Keratinocyte (primary cell): ENCODE results near the gene NECTIN2. TPM values are rescaled to one million over a fixed set of nuclear protein-coding genes. Genes with fewer than 3 reads are reported as not detected.
"Not testable (repeated sequence)": the region's sequence is repeated elsewhere in the genome, so short reads cannot be mapped to it uniquely, and the experiment has no call there.

Experiments used
- DNase-seq: peaks from one replicate; pipeline ENCODE4 v3.0.0-alpha.2; 2011; ENCODE audit warnings: low read depth, missing footprints, low spot score
- FAIRE-seq: peaks from 2 replicates; lab custom pipeline; 2011; peaks lifted over from hg19 to GRCh38; lab: Jason Lieb, UNC
- H2AFZ ChIP-seq: 2 replicates; pipeline ENCODE4 v1.6.0; 2012; ENCODE audit warnings: low read length, control low read depth, inconsistent platforms; ENCODE audit not compliant: control insufficient read depth
- H3K27ac ChIP-seq: 2 replicates; pipeline ENCODE4 v1.5.1; 2011; ENCODE audit warnings: low read length; ENCODE audit not compliant: control insufficient read depth, insufficient read depth
- H3K27me3 ChIP-seq: 3 replicates; pipeline ENCODE4 v1.6.0; 2011; ENCODE audit warnings: low read length; ENCODE audit not compliant: control insufficient read depth, insufficient read depth; ENCODE audit errors: extremely low read depth
- H3K36me3 ChIP-seq, 2 experiments: 2 replicates in 1 of 2; 3 replicates in 1 of 2; pipeline ENCODE4 v1.5.1; 2011; ENCODE audit warnings: low read length in 2 of 2, mild to moderate bottlenecking in 1 of 2; ENCODE audit not compliant: control insufficient read depth in 2 of 2, insufficient read depth in 2 of 2; ENCODE audit errors: extremely low read depth in 1 of 2
- H3K4me1 ChIP-seq: 3 replicates; pipeline ENCODE4 v1.5.1; 2011; ENCODE audit warnings: low read length; ENCODE audit not compliant: control insufficient read depth, insufficient read depth; ENCODE audit errors: extremely low read depth
- H3K4me2 ChIP-seq: 3 replicates; pipeline ENCODE4 v1.6.0; 2011; ENCODE audit warnings: low read depth, low read length; ENCODE audit not compliant: control insufficient read depth, insufficient read depth; ENCODE audit errors: extremely low read depth
- H3K4me3 ChIP-seq, 3 experiments: fragments of 200-600 bp in 1 of 3; sonication (generic) in 1 of 3; 2 replicates in 2 of 3; 3 replicates in 1 of 3; pipeline ENCODE4 v1.5.1; 2011 to 2016; ENCODE audit warnings: low read length in 3 of 3, mild to moderate bottlenecking in 3 of 3, control low read depth in 2 of 3, inconsistent platforms in 1 of 3, low read depth in 1 of 3, mixed read lengths in 1 of 3, mixed run types in 1 of 3, moderate library complexity in 1 of 3; ENCODE audit not compliant: control insufficient read depth in 2 of 3, insufficient read depth in 2 of 3; ENCODE audit errors: extremely low read depth in 1 of 3
- H3K79me2 ChIP-seq: 2 replicates; pipeline ENCODE4 v1.6.0; 2012; ENCODE audit warnings: low read length; ENCODE audit not compliant: control insufficient read depth, insufficient read depth
- H3K9ac ChIP-seq: 3 replicates; pipeline ENCODE4 v1.6.0; 2011; ENCODE audit warnings: low read length; ENCODE audit not compliant: control insufficient read depth, insufficient read depth; ENCODE audit errors: extremely low read depth
- H3K9me1 ChIP-seq: 3 replicates; pipeline ENCODE4 v1.6.0; 2011; ENCODE audit warnings: low read length; ENCODE audit not compliant: control insufficient read depth, insufficient read depth; ENCODE audit errors: extremely low read depth
- H3K9me3 ChIP-seq: 2 replicates; pipeline ENCODE4 v1.5.1; 2012; ENCODE audit warnings: low read depth, low read length; ENCODE audit not compliant: control insufficient read depth
- H4K20me1 ChIP-seq: 3 replicates; pipeline ENCODE4 v1.6.0; 2011; ENCODE audit warnings: low read length; ENCODE audit not compliant: control insufficient read depth, insufficient read depth; ENCODE audit errors: extremely low read depth
- CTCF ChIP-seq, 3 experiments: IDR thresholded peaks in 1 of 3; conservative IDR thresholded peaks in 1 of 3; optimal IDR thresholded peaks in 1 of 3; 2 replicates in 2 of 3; 3 replicates in 1 of 3; pipeline versions ENCODE3 to v1.5.1; 2011; ENCODE audit warnings: low read length in 3 of 3, mild to moderate bottlenecking in 3 of 3, moderate library complexity in 2 of 3, control low read depth in 1 of 3, inconsistent platforms in 1 of 3; ENCODE audit not compliant: insufficient read depth in 2 of 3; ENCODE audit errors: extremely low read depth in 1 of 3
- EZH2 ChIP-seq: IDR thresholded peaks from one replicate; pipeline ENCODE4 v1.6.1; 2012; ENCODE audit warnings: inconsistent platforms, mild to moderate bottlenecking, low read length, moderate library complexity
- dilution Hi-C: fragments of 300-500 bp; cut with MboI; formaldehyde crosslinking; loops from one replicate; pipeline ENCODE4 v1.7.0; 2020; ENCODE audit warnings: low sequenced_read_pairs; ENCODE audit not compliant: extremely low pct_ligation_motif_present
- polyA plus RNA-seq, 5 experiments: library from polyadenylated mRNA; depleted of rRNA in 3 of 5; stranded (reverse) in 3 of 5; stranded (forward) in 1 of 5; unstranded in 1 of 5; fragments of >200 nt; gene quantifications; 1 replicate in 1 of 5; 2 replicates in 3 of 5; 3 replicates in 1 of 5; pipeline versions ENCODE4 v1.2.1 to v1.2.3, GENCODE V29; 2011 to 2012; ENCODE audit warnings: missing spikeins in 2 of 5, low read depth in 1 of 5, low replicate concordance in 1 of 5

NECTIN2 gene
- polyA plus RNA-seq, 1 donor (not counting 4 experiments of a cell fraction or from before 2014, with no cell fraction given), result 26.8 TPM

DNA sequence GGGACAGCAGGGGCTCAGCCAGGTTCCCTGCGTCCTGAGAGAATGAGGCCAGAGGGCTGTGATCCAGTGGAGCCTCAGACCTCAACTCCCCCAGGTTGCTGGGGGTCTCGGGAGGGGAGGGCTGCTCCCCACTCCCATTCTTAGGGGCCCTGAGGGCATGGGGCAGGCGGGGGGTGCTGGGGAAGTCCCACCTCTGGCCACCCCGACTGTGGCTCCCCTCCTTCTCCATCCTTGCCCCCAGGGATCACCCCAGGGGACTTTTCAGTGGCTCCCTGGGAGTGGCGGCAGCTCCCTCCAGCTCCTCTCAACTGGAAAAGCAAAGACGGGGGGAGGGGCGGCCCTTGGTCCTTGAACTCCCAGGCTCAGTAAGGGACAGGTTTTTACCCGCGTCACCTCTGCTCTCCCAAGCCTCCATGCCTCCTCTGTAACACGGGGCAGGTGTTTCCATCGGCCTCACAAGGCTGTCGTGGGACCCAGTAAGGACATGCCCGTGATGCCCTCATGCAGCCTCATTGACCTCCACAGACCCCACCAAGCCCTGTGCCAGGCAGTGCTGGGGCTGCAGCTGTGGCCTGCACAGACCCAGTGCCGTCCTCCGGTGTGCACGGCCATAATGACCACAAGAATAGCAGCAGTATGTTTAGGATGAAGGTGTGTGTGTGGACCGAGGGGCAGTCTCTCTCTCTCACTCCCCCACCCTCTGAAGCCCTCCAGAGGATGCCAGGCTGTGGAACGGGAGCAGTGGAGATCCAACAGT, 33.4 kb downstream of the NECTIN2 start:
- peaks cover 19 to 31% of the 10 kb centered on the region in 2 experiments for H3K36me3 ChIP-seq
- DNase-seq (no peak), FAIRE-seq (no peak)
- dilution Hi-C loops, result no loop called here
- no peak overlapping the region for H3K9ac ChIP-seq
- no peak overlapping the region for H3K4me2 ChIP-seq
- H3K9me3 ChIP-seq, result no peaks in the 10 kb centered on the region
- TF ChIP-seq CTCF (optimal IDR thresholded peaks at IDR 0.05 in 1 of 3, IDR thresholded peaks at IDR 0.05 in 1 of 3, conservative IDR thresholded peaks at IDR 0.05 in 1 of 3; ENCODE audit: extremely low read depth in 1 of 3, insufficient read depth in 2 of 3, low read length in 3 of 3), result no peak
- TF ChIP-seq EZH2, result no peak
- H3K79me2 ChIP-seq, result no peaks in the 10 kb centered on the region
- H3K9me1 ChIP-seq, result no peaks in the 10 kb centered on the region
- H3K4me3 ChIP-seq, result no peak overlapping the region
- no peak overlapping the region for H3K27ac ChIP-seq
- no peaks in the 10 kb centered on the region for H4K20me1 ChIP-seq
- H2AFZ ChIP-seq, result no peak overlapping the region
- no peaks in the 10 kb centered on the region for H3K27me3 ChIP-seq
- H3K4me1 ChIP-seq, result peaks cover 7% of the 10 kb centered on the region

DNA sequence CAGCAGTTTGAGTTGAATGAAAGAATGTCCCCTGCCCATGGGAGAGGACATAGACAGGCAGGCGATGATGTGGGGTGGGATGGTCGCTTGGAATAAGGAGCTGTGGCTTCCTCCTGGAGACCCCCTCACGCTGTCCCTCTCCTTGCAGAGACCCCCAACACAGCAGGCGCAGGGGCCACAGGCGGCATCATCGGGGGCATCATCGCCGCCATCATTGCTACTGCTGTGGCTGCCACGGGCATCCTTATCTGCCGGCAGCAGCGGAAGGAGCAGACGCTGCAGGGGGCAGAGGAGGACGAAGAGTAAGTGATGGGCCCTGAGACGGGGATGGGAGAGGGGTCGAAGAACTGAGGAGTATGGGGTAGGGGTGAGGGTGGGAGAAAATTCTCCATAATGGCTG, 36.0 kb downstream of the NECTIN2 start:
- H3K36me3 ChIP-seq, result peaks cover 13 to 17% of the 10 kb centered on the region in 2 experiments
- H3K4me2 ChIP-seq, result no peak overlapping the region
- DNase-seq, result no peak
- no peak overlapping the region for H3K27ac ChIP-seq
- no peaks in the 10 kb centered on the region for H3K4me1 ChIP-seq
- H3K9me3 ChIP-seq, result no peaks in the 10 kb centered on the region
- TF ChIP-seq EZH2 (no peak), CTCF (optimal IDR thresholded peaks at IDR 0.05 in 1 of 3, IDR thresholded peaks at IDR 0.05 in 1 of 3, conservative IDR thresholded peaks at IDR 0.05 in 1 of 3; ENCODE audit: extremely low read depth in 1 of 3, insufficient read depth in 2 of 3, low read length in 3 of 3) (no peak)
- H3K79me2 ChIP-seq, result no peaks in the 10 kb centered on the region
- H4K20me1 ChIP-seq, result no peaks in the 10 kb centered on the region
- dilution Hi-C loops, result no loop called here
- no peak overlapping the region for H3K9ac ChIP-seq
- no peak for FAIRE-seq
- H3K4me3 ChIP-seq, result no peak overlapping the region
- H3K27me3 ChIP-seq, result no peaks in the 10 kb centered on the region
- H3K9me1 ChIP-seq, result no peaks in the 10 kb centered on the region
- no peak overlapping the region for H2AFZ ChIP-seq

- H3K4me2 ChIP-seq, H3K27me3 ChIP-seq, H3K9me1 ChIP-seq, H4K20me1 ChIP-seq, H3K9me3 ChIP-seq, DNase-seq, FAIRE-seq, dilution Hi-C loops, H3K27ac ChIP-seq, H2AFZ ChIP-seq, H3K4me1 ChIP-seq, H3K79me2 ChIP-seq, H3K9ac ChIP-seq, H3K4me3 ChIP-seq: not testable (repeated sequence)
- H3K36me3 ChIP-seq, result peaks cover 12 to 13% of the 10 kb centered on the region in 2 experiments
These were observed 36.7 kb downstream of the NECTIN2 start for GRCh38 chr19:44882619-44883397.
